HuH-7.5 (cell line): ENCODE results near the gene TMEM39A.

Experiments used
- DNase-seq: peaks from one replicate; pipeline ENCODE4 v3.0.0; 2011; ENCODE audit warnings: low spot score

Gene TMEM39A, protein sequence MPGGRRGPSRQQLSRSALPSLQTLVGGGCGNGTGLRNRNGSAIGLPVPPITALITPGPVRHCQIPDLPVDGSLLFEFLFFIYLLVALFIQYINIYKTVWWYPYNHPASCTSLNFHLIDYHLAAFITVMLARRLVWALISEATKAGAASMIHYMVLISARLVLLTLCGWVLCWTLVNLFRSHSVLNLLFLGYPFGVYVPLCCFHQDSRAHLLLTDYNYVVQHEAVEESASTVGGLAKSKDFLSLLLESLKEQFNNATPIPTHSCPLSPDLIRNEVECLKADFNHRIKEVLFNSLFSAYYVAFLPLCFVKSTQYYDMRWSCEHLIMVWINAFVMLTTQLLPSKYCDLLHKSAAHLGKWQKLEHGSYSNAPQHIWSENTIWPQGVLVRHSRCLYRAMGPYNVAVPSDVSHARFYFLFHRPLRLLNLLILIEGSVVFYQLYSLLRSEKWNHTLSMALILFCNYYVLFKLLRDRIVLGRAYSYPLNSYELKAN

DNA sequence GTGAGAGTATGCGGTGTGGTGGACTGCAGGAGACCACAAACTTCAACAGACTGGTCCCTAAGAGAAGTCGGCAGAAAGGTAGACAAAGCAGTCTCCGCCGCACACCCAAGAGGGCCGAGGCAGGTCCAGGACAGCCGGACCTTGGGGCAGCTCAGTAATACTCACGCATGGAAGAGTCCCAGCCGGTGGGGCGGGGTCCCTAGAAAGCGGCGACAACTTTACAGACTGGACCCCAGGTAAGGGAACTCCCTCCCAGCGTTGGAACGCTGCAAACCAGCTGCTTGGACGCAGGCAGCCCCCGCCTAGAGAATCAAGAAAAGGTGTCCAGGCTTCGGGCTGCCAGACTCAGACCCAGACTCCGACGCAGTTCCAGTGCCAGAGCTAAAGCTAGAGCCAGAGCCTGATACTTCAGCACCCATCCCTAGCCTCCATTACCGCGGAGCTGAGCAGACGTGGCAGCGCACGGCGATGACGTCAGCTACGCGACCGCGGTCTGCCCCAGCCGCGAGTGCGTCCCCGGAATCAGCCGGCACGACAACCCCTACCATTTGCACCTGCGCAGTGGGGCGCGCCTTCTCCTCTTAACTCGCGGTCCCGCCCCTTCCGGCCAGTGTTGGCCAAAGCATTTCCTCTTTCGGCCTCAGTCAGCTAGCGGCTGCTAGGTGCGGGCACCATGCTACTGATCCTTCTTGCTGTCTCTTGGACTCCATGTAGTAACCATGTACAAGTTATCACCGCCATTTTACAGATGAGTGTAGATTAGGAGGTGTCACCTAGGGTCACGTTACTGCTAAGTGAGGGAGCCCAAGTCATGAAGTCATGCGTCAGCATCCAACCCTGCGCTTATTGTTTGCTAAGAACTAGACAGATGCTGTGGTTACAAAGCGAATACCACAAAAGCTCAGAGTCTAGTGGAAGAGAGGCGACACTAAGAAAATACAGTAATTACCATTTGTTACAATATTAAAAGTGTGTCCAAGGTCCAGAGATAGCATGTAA is at the start of gene TMEM39A:
TSS of gene TMEM39A (minus strand) at position 445 of the 999 bp plus-strand sequence. CDS start 1,541 bp downstream, outside the sequence.
- DNase-seq, result peak; percentile 96

DNA sequence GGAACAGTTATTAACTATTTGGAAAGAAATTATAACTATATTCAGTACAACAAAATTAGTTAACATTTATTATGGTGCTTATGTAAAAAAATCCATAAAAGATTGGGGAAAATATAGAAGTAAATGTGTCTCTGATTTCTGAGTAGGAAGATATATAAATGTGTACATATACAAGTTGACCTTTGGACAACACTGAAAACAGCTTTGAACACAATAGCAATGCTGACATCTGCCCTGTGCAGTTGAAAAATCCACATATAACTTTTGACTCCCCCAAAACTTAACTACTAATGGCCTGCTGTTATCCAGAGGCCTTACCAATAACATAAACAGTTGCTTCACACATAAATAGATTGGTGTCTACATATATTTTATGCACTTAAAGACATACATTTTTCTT is 47.3 kb upstream of the TMEM39A start:
- no peak for DNase-seq

DNA sequence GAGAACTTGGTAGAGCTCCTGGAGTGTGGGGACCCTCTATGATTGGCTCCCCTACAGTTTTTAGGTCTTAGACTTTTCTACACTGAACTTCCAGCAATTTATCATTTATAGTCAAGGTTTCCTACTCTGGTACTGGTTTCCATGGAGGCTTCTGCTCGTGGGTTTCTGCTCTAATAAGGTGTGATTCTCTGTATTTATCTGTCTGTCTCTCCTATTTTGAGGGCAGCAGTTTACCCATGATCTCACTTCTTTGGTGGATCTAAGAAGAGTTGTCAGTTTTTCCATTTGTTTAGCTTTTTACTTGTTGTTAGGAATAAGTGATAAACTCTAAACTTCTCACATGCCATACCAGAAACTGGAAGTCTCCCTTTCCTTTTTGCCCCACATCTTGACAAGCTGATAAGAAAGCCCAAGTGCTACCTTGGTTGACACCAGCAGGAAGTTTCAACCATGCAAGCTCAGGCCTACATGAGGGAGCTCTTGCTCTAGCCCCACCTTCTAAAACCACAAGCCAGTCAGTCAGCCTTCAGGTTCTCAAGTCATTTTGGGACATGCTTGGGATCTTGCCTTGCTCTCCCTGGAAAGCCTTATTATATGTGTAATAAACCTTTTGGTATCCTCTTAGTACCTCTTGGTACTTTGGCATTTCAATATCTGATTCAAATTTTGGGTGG is 44.9 kb upstream of the TMEM39A start:
- DNase-seq, result no peak

DNA sequence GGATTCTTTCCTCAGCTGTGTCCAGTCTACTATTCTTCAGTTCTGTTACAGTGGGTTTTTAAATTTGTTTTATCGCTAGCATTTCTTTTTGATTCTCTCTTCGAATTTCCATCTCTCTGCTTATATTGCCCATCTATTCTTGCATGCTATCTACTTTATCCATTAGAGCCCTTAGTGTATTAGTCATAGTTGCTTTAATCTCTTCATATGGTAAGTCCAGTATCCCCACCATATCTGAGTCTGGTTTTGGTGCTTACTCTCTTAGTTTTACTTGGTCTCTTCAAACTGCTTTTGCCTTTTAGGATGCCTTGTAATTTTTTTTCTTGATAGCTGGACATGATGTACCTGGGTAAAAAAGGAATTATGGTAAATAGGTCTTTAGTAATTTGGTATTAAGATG is 44.0 kb upstream of the TMEM39A start:
- DNase-seq, result no peak

- no peak for DNase-seq
Observed at GRCh38 chr3:119506631-119507030, 43.2 kb upstream of the TMEM39A start.

DNA sequence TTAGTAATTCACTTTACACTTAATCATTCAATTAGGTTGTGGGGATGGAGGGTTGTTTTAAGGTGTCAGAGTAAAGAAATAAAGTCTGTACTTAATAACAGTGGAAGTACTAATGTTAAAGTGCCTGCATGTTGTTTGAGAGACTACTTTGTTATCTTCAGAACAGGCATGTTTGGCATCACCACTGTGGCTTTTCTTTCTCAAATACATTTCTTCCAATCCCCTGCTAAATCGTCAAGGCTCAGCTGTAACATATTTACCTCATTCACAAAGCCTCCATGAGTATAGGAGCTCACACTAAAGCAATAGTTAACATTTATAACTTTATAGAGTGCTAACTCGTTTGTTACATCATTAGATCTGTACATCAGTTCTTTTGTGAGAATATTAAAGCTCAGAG is 37.5 kb upstream of the TMEM39A start:
- DNase-seq, result no peak

GRCh38 chr3:119500265-119500664 is 36.9 kb upstream of the TMEM39A start:
- DNase-seq, result no peak

- peak; percentile 90 for DNase-seq
Observed at GRCh38 chr3:119498186-119499011, 35.0 kb upstream of the TMEM39A start, which contains the start of gene TIMMDC1. Gene TIMMDC1, plus strand, starts transcription at chr3:119498547. Its CDS starts 187 bp downstream, at chr3:119498734.

DNA sequence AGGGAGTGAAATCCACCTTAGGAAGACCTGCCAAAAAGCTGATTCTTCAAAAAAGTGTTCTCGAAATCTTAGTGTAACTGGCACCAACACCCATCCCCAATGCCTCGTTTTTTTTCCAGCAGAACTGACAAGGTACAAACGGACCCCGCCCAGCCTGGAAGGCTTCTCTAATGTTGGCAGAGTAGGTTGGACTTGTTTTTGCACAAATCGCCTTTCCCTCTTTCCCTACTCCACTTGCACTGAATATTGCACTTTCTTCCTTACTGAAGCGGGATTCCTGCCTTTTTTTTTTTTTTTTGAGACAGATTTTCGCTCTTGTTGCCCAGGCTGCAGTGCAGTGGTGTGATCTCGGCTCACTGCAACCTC is 34.4 kb upstream of the TMEM39A start:
- no peak for DNase-seq

- DNase-seq, result no peak
Observed at GRCh38 chr3:119494597-119494996, 31.2 kb upstream of the TMEM39A start.

- DNase-seq, result no peak
Observed at GRCh38 chr3:119492810-119493209, 29.4 kb upstream of the TMEM39A start.

- no peak for DNase-seq
Observed at GRCh38 chr3:119492128-119492527, 28.7 kb upstream of the TMEM39A start.

DNA sequence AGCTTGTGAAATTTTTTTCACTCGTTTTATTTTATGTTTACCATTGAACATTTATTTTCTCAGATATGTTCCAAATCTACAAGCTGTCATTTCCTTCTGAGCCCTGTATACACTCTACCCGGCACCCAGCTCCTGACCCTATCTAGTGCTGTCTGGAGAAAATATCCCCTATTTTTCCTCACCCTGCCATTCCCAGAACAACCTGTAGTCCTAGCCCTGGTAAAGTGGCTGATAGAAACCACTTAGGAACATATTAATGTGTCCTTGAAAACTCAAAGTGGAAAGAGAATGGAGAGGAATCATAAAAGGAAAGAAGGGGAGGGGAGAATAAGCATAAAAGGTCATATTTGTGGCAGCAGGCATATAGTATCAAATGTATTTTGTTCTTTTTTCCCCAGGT is 26.7 kb upstream of the TMEM39A start:
- no peak for DNase-seq

- DNase-seq, result no peak
Observed at GRCh38 chr3:119485563-119485962, 22.1 kb upstream of the TMEM39A start.

GRCh38 chr3:119483101-119483500 is 19.7 kb upstream of the TMEM39A start:
- no peak for DNase-seq

DNA sequence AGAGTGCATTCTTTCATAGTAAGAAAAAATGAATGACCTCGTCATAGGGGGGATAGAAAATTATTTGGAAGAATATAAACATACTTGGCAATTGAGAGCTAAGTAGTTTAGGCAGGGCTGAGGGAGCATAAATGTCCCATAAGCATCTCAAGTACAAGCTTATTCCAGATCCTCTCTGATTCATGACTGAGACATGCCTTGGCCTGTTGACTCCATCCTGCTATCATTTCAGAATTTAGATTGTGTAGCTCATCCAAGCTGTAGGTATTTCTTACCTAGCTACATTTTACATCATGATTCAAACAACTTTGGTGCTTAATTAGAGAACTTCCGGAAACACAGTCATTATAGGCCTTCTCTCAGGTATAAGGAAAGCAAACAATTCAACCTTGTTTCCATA is 17.7 kb upstream of the TMEM39A start:
- no peak for DNase-seq

DNA sequence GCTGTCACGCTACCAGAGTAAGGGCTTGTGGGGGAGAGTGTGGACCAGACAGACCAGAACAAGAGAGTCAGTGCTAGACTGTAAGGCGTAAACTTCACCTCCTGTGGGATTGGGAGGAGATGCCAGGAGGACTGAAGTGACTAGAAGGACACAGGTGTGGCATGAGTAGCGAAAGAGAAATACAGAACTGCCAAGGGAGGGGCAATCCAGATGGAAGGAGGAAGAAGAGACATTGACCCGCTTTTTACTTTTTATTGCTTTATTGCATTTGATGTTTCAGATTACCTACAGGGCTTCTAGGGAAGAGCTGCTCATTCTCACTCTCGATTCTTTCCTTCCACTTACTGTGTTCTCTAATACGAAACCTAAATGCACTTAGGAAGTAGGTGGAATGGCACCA is 7.5 kb upstream of the TMEM39A start:
- DNase-seq, result no peak

DNA sequence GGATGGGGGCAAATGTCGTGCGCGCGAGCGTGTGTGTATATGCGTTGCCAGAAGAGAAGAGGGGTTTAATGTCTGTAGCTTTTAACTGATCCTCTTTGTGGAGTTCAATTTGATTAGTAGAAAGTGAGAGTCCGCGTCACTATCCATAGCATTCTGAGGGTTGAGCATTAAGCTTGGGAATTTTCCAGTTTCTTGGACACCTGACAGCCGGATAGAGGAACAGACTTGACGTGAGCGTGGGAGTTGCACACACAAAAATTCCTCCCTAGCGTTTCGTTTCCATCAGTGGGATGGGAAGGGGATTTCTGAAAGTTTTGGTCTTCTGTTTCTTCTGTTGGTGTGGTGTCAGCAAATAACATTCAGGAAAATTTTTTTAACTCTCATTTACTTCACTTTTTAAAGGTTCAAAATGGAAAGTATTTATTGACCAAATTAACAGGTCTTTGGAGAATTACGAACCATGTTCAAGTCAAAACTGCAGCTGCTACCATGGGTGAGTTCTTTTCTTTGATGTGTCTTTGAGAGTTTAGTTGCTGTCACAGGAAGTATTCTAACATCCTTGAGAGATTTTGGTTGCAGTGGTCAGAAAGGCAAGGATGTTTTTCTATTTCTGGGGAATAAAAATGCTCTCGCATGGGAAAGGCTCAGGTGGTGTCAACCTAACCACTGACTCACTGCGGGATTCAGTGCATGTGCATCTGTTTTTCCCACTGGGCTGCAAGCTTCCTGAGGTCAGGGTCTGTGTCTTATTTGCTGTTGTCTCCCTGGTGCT is 6.2 kb upstream of the TMEM39A start:
- no peak for DNase-seq

GRCh38 chr3:119468041-119468440 is 4.6 kb upstream of the TMEM39A start:
- no peak for DNase-seq

DNA sequence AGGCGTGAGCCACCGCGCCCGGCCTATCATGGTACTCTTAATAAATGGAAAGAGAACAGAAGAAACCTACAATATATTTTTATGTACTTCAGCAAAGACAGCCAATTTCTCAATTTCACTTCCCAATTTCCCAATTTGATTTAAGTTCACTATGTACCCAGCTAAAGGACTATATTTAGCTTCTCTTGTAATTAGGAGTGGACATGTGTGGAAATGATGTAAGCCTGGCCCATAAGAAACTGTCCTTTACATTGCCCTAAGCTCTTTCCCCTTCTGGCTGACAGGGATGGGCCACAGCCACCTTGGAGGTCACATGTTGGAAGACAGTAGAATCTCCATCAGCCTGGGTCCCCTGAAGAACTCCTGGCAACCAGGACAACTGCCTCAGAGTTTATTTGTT is 6.2 kb downstream of the TMEM39A start:
- DNase-seq, result no peak
